Right atrium auricular region (tissue), 2 donors: Measurements from ENCODE around the gene SLC34A3. TPM values are rescaled to one million over a fixed set of nuclear protein-coding genes. Genes with fewer than 3 reads are reported as not detected.

Experiments
- DNase-seq: peaks from one replicate; pipeline ENCODE4 v3.0.0-alpha.2; 2019; ENCODE audit warnings: low spot score
- H3K27ac ChIP-seq, 2 donors: fragments of 200-600 bp; sonication (generic); 1 replicate in 1 of 2; 2 replicates in 1 of 2; pipeline ENCODE4 v1.5.1; 2016 to 2019
- H3K27me3 ChIP-seq, 2 donors: fragments of 200-600 bp; sonication (generic); one replicate each; pipeline versions ENCODE4 v1.5.1 to v1.6.0; 2017 to 2019
- H3K36me3 ChIP-seq: fragments of 200-600 bp; sonication (generic); one replicate; pipeline ENCODE4 v1.5.1; 2016
- H3K4me1 ChIP-seq, 2 donors: fragments of 200-600 bp; sonication (generic); one replicate each; pipeline versions ENCODE4 v1.5.1 to v1.6.0; 2017 to 2019
- H3K4me3 ChIP-seq, 2 donors: fragments of 200-600 bp; sonication (generic); 1 replicate in 1 of 2; 2 replicates in 1 of 2; pipeline ENCODE4 v1.5.1; 2017 to 2019; ENCODE audit warnings: mild to moderate bottlenecking in 1 of 2, moderate library complexity in 1 of 2
- H3K9me3 ChIP-seq, 2 donors: fragments of 200-600 bp; sonication (generic); one replicate each; pipeline ENCODE4 v1.5.1; 2019
- total RNA-seq, 2 donors: library from RNA; depleted of rRNA; stranded (reverse); fragments of >200 nt; gene quantifications; one replicate each; pipeline ENCODE4 v1.1.0, GENCODE V29; 2016
- TF ChIP-seq, protein P1 (sequence below), 2 donors: fragments of 200-600 bp; sonication (generic); IDR thresholded peaks; one replicate each; pipeline ENCODE4 v1.5.1; 2019; ENCODE audit warnings: antibody characterized with exemption in 2 of 2

The SLC34A3 gene
- total RNA-seq, 2 donors from 2014 or later = not detected

- TF ChIP-seq, protein P1, sequence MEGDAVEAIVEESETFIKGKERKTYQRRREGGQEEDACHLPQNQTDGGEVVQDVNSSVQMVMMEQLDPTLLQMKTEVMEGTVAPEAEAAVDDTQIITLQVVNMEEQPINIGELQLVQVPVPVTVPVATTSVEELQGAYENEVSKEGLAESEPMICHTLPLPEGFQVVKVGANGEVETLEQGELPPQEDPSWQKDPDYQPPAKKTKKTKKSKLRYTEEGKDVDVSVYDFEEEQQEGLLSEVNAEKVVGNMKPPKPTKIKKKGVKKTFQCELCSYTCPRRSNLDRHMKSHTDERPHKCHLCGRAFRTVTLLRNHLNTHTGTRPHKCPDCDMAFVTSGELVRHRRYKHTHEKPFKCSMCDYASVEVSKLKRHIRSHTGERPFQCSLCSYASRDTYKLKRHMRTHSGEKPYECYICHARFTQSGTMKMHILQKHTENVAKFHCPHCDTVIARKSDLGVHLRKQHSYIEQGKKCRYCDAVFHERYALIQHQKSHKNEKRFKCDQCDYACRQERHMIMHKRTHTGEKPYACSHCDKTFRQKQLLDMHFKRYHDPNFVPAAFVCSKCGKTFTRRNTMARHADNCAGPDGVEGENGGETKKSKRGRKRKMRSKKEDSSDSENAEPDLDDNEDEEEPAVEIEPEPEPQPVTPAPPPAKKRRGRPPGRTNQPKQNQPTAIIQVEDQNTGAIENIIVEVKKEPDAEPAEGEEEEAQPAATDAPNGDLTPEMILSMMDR (IDR thresholded peaks at IDR 0.05) = no peak
- no peak for DNase-seq
- no peaks in the 10 kb centered on the region for H3K36me3 ChIP-seq
- peaks cover 0 to 74% of the 10 kb centered on the region in 2 donors for H3K4me1 ChIP-seq
- no peak overlapping the region for H3K27ac ChIP-seq
- H3K4me3 ChIP-seq = no peak overlapping the region
- H3K9me3 ChIP-seq = no peaks in the 10 kb centered on the region
- H3K27me3 ChIP-seq = no peaks in the 10 kb centered on the region
Measured at GRCh38 chr9:137202966-137203365, 27.7 kb upstream of the SLC34A3 start.

GRCh38 chr9:137204731-137205125 is 26.0 kb upstream of the SLC34A3 start:
- Histone ChIP-seq H3K4me1 (peaks cover 0 to 56% of the 10 kb centered on the region in 2 donors), H3K27ac (peak overlapping the region; percentile 59 to 69)
- TF ChIP-seq, protein P1 (IDR thresholded peaks at IDR 0.05) = no peak

DNA sequence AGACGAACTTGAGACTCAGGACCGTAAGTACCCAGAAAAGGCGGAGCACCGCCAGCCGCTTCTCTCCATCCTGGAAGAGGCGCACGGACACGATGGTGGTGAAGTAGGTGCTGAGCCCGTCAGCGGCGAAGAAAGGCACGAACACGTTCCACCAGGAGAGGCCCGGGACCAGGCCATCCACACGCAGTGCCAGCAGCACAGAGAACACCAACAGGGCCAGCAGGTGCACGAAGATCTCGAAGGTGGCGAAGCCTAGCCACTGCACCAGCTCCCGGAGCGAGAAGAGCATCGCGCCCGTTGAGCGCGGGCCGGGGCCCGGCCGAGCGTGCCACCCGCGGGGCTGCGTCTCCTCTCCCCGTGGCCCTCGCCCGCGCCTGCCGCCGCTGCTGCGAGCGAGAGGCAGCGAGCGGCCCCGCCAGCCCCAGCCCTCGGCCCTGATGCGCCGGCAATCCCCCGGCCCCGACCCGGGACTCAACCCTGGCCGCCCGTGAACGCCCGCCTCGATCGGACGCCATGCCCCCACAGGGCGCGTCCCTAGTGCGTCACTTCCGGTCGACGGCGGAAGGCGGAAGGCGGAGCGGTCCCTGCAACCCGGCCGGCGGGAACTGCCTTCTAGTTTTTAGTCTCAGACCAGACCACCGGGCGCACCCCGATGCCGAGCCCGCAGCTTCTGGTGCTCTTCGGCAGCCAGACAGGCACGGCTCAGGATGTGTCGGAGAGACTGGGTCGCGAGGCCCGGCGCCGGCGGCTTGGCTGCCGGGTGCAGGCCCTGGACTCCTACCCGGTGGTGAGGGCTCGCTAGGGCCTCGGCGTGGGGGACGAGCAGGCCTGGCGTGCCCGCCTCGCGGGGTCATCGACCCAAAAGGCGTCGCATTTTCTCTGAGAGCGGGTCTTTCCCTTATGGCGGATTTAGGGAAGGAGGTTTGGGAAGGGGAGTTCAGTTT is 25.3 kb upstream of the SLC34A3 start, which contains the start of the genes NDOR1 and TMEM203:
NDOR1 (plus strand) TSS at position 575 of the 944 bp plus-strand sequence; CDS start at position 653, 78 bp downstream.
TMEM203 (minus strand) TSS at position 523 of the 944 bp plus-strand sequence; CDS start at position 289, 234 bp downstream.
- DNase-seq = peak; percentile 90
- peaks cover 0 to 54% of the 10 kb centered on the region in 2 donors for H3K4me1 ChIP-seq
- H3K27ac ChIP-seq = peak within 1 kb of the TSS; percentile 59 to 69
- peak within 1 kb of the TSS; percentile 65 to 79 for H3K4me3 ChIP-seq
- no peaks in the 10 kb centered on the region for H3K27me3 ChIP-seq
- H3K9me3 ChIP-seq = no peaks in the 10 kb centered on the region
- H3K36me3 ChIP-seq = no peaks in the 10 kb centered on the region
- TF ChIP-seq, protein P1 (IDR thresholded peaks at IDR 0.05) = no peak

More at GRCh38 chr9:137204731-137205125, 26.0 kb upstream of the SLC34A3 start:
- Histone ChIP-seq H3K36me3 (no peaks in the 10 kb centered on the region), H3K9me3 (no peaks in the 10 kb centered on the region), H3K27me3 (no peaks in the 10 kb centered on the region), H3K4me3 (peak overlapping the region; percentile 65 to 79)
- DNase-seq = no peak

- no peak overlapping the region for H3K27ac ChIP-seq
- H3K27me3 ChIP-seq = no peaks in the 10 kb centered on the region
- no peaks in the 10 kb centered on the region for H3K9me3 ChIP-seq
- DNase-seq = no peak
- H3K4me3 ChIP-seq = peak overlapping the region in 1 of 2 donors; percentile 79
- H3K36me3 ChIP-seq = no peaks in the 10 kb centered on the region
- peaks cover 0 to 47% of the 10 kb centered on the region in 2 donors for H3K4me1 ChIP-seq
- TF ChIP-seq, protein P1 (IDR thresholded peaks at IDR 0.05) = no peak
Measured at GRCh38 chr9:137206602-137207001, 24.1 kb upstream of the SLC34A3 start.

DNA sequence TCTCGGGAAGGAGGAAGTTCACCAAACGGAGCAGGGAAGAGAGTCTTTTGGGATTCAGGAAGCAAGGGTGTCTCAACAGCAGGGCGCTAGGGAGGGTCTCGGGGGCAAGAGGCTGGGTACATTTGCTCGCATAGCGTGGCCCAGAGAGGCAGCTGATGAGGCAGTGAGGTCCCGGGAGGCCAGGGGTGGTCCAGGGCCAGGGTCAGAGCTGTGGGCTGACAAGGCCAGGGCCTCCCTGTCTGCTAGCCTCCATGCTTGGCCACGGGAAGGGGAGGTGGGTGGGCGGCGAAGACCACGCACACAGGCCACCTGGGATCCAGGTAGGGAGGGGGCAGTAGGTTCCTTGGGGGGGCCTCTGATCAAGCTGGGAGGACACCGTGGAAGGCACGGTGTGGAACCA is 19.2 kb upstream of the SLC34A3 start:
- no peaks in the 10 kb centered on the region for H3K36me3 ChIP-seq
- TF ChIP-seq, protein P1 (IDR thresholded peaks at IDR 0.05) = no peak
- H3K27ac ChIP-seq = no peak overlapping the region
- H3K4me3 ChIP-seq = no peak overlapping the region
- no peak for DNase-seq
- H3K27me3 ChIP-seq = no peaks in the 10 kb centered on the region
- H3K4me1 ChIP-seq = peaks cover 0 to 6% of the 10 kb centered on the region in 2 donors
- H3K9me3 ChIP-seq = no peaks in the 10 kb centered on the region
